ENCODE results near the gene MCU. TPM values are rescaled to one million over a fixed set of nuclear protein-coding genes. Genes with fewer than 3 reads are reported as not detected.
A peak's percentile ranks its signal among the peaks of the same experiment; 100 is the strongest.

MCU gene
- total RNA-seq, 1 experiment from 2014 or later: 19.2 TPM

DNA sequence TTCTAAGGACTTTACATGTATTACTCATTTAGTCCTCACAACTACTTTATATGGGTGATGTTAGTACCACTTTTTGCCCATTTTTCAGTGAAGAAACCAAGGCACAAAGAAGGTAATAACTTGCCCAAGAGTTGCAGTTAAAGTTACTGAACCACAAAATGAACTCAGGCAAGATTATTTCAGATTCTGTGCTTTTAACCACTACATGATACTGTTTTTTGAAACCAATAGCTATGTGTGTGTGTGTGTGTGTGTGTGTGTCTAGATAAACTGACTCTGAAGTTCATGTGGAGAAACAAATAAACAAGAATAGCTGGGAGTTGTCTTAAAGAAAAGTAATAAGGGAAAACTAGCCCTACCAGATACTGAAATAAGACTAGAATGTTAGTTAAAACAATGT lies 140.8 kb downstream of the MCU start:
- CTCF ChIA-PET: interaction anchor here (0.6 to 7.7 kb wide), 10 partner anchors 14 to 470 kb away, joined by 3 to 95 read pairs (median 4); partner anchors contain the start of gene MCU
- DNase-seq (ENCODE audit: unreplicated experiment): no peak
- TF ChIP-seq, protein P1, sequence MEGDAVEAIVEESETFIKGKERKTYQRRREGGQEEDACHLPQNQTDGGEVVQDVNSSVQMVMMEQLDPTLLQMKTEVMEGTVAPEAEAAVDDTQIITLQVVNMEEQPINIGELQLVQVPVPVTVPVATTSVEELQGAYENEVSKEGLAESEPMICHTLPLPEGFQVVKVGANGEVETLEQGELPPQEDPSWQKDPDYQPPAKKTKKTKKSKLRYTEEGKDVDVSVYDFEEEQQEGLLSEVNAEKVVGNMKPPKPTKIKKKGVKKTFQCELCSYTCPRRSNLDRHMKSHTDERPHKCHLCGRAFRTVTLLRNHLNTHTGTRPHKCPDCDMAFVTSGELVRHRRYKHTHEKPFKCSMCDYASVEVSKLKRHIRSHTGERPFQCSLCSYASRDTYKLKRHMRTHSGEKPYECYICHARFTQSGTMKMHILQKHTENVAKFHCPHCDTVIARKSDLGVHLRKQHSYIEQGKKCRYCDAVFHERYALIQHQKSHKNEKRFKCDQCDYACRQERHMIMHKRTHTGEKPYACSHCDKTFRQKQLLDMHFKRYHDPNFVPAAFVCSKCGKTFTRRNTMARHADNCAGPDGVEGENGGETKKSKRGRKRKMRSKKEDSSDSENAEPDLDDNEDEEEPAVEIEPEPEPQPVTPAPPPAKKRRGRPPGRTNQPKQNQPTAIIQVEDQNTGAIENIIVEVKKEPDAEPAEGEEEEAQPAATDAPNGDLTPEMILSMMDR (IDR thresholded peaks at IDR 0.05; ENCODE audit: unreplicated experiment): no peak
- intact Hi-C loops (cut with micrococcal nuclease): loop anchor here (5.0 kb wide), 2 partner anchors 205 to 455 kb away; partner anchors contain the start of gene MICU1
- Mint-ChIP-seq H3K9me3 (ENCODE audit: unreplicated experiment) (no peaks in the 10 kb centered on the region), H3K4me1 (ENCODE audit: insufficient read depth, unreplicated experiment) (peaks cover 8% of the 10 kb centered on the region), H3K36me3 (ENCODE audit: insufficient read depth, unreplicated experiment) (no peaks in the 10 kb centered on the region), H3K4me3 (ENCODE audit: unreplicated experiment) (no peak overlapping the region), H3K27me3 (ENCODE audit: insufficient read depth, unreplicated experiment) (no peaks in the 10 kb centered on the region), H3K27ac (ENCODE audit: low read depth, unreplicated experiment) (peak overlapping the region; percentile 16)
- POLR2A ChIA-PET: interaction anchor here (0.6 to 5.2 kb wide), 3 partner anchors 13 to 139 kb away, joined by 4 to 70 read pairs (median 5); partner anchors contain the start of gene MCU
- no TSS peak for BruUV-seq (replicated peaks)

DNA sequence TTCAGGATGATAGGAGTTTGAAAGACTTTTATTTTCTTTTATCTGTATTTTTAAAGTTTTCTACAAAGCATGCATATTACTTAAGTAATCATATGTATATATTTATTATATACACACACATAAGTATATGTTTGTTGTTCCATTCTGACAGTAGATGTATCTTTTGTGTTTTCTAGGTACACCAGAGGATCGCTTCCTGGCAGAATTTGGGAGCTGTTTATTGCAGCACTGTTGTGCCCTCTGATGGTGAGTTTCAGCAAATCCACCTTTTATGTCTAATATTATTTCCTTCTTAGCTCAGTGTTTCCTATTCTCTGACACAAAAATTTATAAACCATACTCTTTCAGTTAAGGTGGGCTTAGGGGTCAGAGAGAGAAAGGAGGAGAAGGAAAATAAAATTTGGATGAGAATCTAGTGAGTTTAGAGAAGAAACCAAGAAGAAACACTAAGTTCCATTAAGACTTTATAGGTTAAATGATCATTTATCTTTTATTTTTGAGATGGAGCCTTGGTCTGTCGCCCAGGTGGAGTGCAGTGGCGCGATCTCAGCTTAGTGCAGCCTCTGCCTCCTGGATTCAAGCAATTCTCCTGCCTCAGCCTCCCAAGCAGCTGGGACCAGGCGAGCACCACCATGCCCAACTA lies 142.4 kb downstream of the MCU start:
- Mint-ChIP-seq H3K36me3 (ENCODE audit: insufficient read depth, unreplicated experiment) (no peaks in the 10 kb centered on the region), H3K27me3 (ENCODE audit: insufficient read depth, unreplicated experiment) (no peaks in the 10 kb centered on the region), H3K4me1 (ENCODE audit: insufficient read depth, unreplicated experiment) (peaks cover 8% of the 10 kb centered on the region), H3K4me3 (ENCODE audit: unreplicated experiment) (no peak overlapping the region), H3K27ac (ENCODE audit: low read depth, unreplicated experiment) (no peak overlapping the region), H3K9me3 (ENCODE audit: unreplicated experiment) (no peaks in the 10 kb centered on the region)
- CTCF ChIA-PET: interaction anchor here (0.6 to 7.7 kb wide), 16 partner anchors 11 to 528 kb away, joined by 3 to 95 read pairs (median 3); partner anchors contain the start of gene MCU
- TF ChIP-seq, protein P1 (IDR thresholded peaks at IDR 0.05; ENCODE audit: unreplicated experiment): peak; percentile 70
- intact Hi-C loops (cut with micrococcal nuclease): loop anchor here (1.0 to 5.0 kb wide), 5 partner anchors 140 to 470 kb away; partner anchors contain the start of gene MICU1
- peak; percentile 75 for DNase-seq (ENCODE audit: unreplicated experiment)
- POLR2A ChIA-PET: interaction anchor here (0.6 to 5.2 kb wide), 4 partner anchors 12 to 469 kb away, joined by 3 to 70 read pairs (median 4); partner anchors contain the start of gene MCU
- BruUV-seq (replicated peaks): no TSS peak

GRCh38 chr10:72840319-72840718 lies 148.4 kb downstream of the MCU start:
- Mint-ChIP-seq H3K36me3 (ENCODE audit: insufficient read depth, unreplicated experiment) (no peaks in the 10 kb centered on the region), H3K27me3 (ENCODE audit: insufficient read depth, unreplicated experiment) (no peaks in the 10 kb centered on the region), H3K9me3 (ENCODE audit: unreplicated experiment) (no peaks in the 10 kb centered on the region), H3K4me1 (ENCODE audit: insufficient read depth, unreplicated experiment) (no peaks in the 10 kb centered on the region), H3K4me3 (ENCODE audit: unreplicated experiment) (no peak overlapping the region), H3K27ac (ENCODE audit: low read depth, unreplicated experiment) (no peak overlapping the region)
- no peak for DNase-seq (ENCODE audit: unreplicated experiment)
- POLR2A ChIA-PET: interaction anchor here (0.6 to 0.7 kb wide), 3 partner anchors 86 to 214 kb away, joined by 3 to 4 read pairs (median 3); partner anchors contain the start of gene MICU1
- intact Hi-C loops (cut with micrococcal nuclease): no loop called here
- BruUV-seq (replicated peaks): no TSS peak
- TF ChIP-seq, protein P1 (IDR thresholded peaks at IDR 0.05; ENCODE audit: unreplicated experiment): no peak
- CTCF ChIA-PET: no interaction called here

GRCh38 chr10:72841487-72841886 lies 149.5 kb downstream of the MCU start:
- intact Hi-C loops (cut with micrococcal nuclease): no loop called here
- Mint-ChIP-seq H3K4me1 (ENCODE audit: insufficient read depth, unreplicated experiment) (peaks cover 6% of the 10 kb centered on the region), H3K36me3 (ENCODE audit: insufficient read depth, unreplicated experiment) (no peaks in the 10 kb centered on the region), H3K27ac (ENCODE audit: low read depth, unreplicated experiment) (no peak overlapping the region), H3K9me3 (ENCODE audit: unreplicated experiment) (no peaks in the 10 kb centered on the region), H3K4me3 (ENCODE audit: unreplicated experiment) (no peak overlapping the region), H3K27me3 (ENCODE audit: insufficient read depth, unreplicated experiment) (no peaks in the 10 kb centered on the region)
- TF ChIP-seq, protein P1 (IDR thresholded peaks at IDR 0.05; ENCODE audit: unreplicated experiment): no peak
- ChIA-PET POLR2A (no interaction called here), CTCF (interaction anchor here (1.1 kb wide), 2 partner anchors 147 to 477 kb away, joined by 3 to 9 read pairs; no protein-coding TSS in a partner anchor)
- DNase-seq (ENCODE audit: unreplicated experiment): no peak
- BruUV-seq (replicated peaks): no TSS peak

Data from MCF 10A (cell line).